ENCODE measurements around the gene VPS13A. TPM values are rescaled to one million over a fixed set of nuclear protein-coding genes. Genes with fewer than 3 reads are reported as not detected.
A peak's percentile ranks its signal among the peaks of the same experiment; 100 is the strongest.

VPS13A gene
- total and polyA plus RNA-seq, 4 donors, result 3.7 to 58.3 (median 19.7) TPM

- no peak overlapping the region for H3K27ac ChIP-seq (ENCODE audit: low read depth in 1 of 2, low read length in 1 of 2)
- H3K36me3 ChIP-seq (ENCODE audit: control insufficient read depth in 4 of 4, insufficient read depth in 4 of 4, low read length in 4 of 4), result no peaks in the 10 kb centered on the region
- TF ChIP-seq CTCF (IDR thresholded peaks at IDR 0.05; ENCODE audit: control extremely low read depth, extremely low read depth), result no peak
- peaks cover 0 to 12% (median 0%) of the 10 kb centered on the region in 5 donors for H3K4me1 ChIP-seq (ENCODE audit: control insufficient read depth in 5 of 5, insufficient read depth in 5 of 5, low read length in 5 of 5)
- no peak for DNase-seq
- H3K27me3 ChIP-seq (ENCODE audit: control insufficient read depth in 3 of 3, insufficient read depth in 3 of 3, low read length in 2 of 3), result no peaks in the 10 kb centered on the region
- 94 to 98% methylated on average over 2 of the region's 2 CpGs for WGBS, 2 donors
- no peaks in the 10 kb centered on the region for H3K9me3 ChIP-seq (ENCODE audit: control insufficient read depth in 4 of 4, insufficient read depth in 3 of 4, low read length in 3 of 4)
- H3K4me3 ChIP-seq, result no peak overlapping the region
- ATAC-seq (ENCODE audit: insufficient read depth, low FRiP score), result no peak
- no peak overlapping the region for H3K9ac ChIP-seq (ENCODE audit: insufficient read depth in 1 of 2, low read length in 2 of 2)
These were observed 6.2 kb upstream of the VPS13A start for GRCh38 chr9:77170991-77171699.

- no peak overlapping the region for H3K9ac ChIP-seq (ENCODE audit: insufficient read depth in 1 of 2, low read length in 2 of 2)
- TF ChIP-seq CTCF (IDR thresholded peaks at IDR 0.05; ENCODE audit: control extremely low read depth, extremely low read depth), result no peak
- no peak for ATAC-seq (ENCODE audit: insufficient read depth, low FRiP score)
- no peaks in the 10 kb centered on the region for H3K36me3 ChIP-seq (ENCODE audit: control insufficient read depth in 4 of 4, insufficient read depth in 4 of 4, low read length in 4 of 4)
- H3K27me3 ChIP-seq (ENCODE audit: control insufficient read depth in 3 of 3, insufficient read depth in 3 of 3, low read length in 2 of 3), result no peaks in the 10 kb centered on the region
- DNase-seq, result no peak
- H3K27ac ChIP-seq (ENCODE audit: low read depth in 1 of 2, low read length in 1 of 2), result no peak overlapping the region
- no peak overlapping the region for H3K4me3 ChIP-seq
- 73 to 78% methylated on average over 2 of the region's 2 CpGs for WGBS, 2 donors
- no peaks in the 10 kb centered on the region for H3K9me3 ChIP-seq (ENCODE audit: control insufficient read depth in 4 of 4, insufficient read depth in 3 of 4, low read length in 3 of 4)
- peaks cover 0 to 13% (median 5%) of the 10 kb centered on the region in 5 donors for H3K4me1 ChIP-seq (ENCODE audit: control insufficient read depth in 5 of 5, insufficient read depth in 5 of 5, low read length in 5 of 5)
These were observed 2.2 kb upstream of the VPS13A start for GRCh38 chr9:77175151-77175550.

- H3K4me3 ChIP-seq, result no peak overlapping the region
These were observed 1.2 kb upstream of the VPS13A start for GRCh38 chr9:77176106-77176505.

More at GRCh38 chr9:77176106-77176505, 1.2 kb upstream of the VPS13A start:
- ATAC-seq (ENCODE audit: insufficient read depth, low FRiP score), result no peak
- H3K27me3 ChIP-seq (ENCODE audit: control insufficient read depth in 3 of 3, insufficient read depth in 3 of 3, low read length in 2 of 3), result no peaks in the 10 kb centered on the region
- WGBS, 2 donors, result 56 to 70% methylated on average over 4 of the region's 4 CpGs
- H3K36me3 ChIP-seq (ENCODE audit: control insufficient read depth in 4 of 4, insufficient read depth in 4 of 4, low read length in 4 of 4), result no peaks in the 10 kb centered on the region
- no peak for TF ChIP-seq CTCF (IDR thresholded peaks at IDR 0.05; ENCODE audit: control extremely low read depth, extremely low read depth)
- no peaks in the 10 kb centered on the region for H3K9me3 ChIP-seq (ENCODE audit: control insufficient read depth in 4 of 4, insufficient read depth in 3 of 4, low read length in 3 of 4)
- H3K9ac ChIP-seq (ENCODE audit: insufficient read depth in 1 of 2, low read length in 2 of 2), result no peak overlapping the region
- peaks cover 0 to 13% (median 5%) of the 10 kb centered on the region in 5 donors for H3K4me1 ChIP-seq (ENCODE audit: control insufficient read depth in 5 of 5, insufficient read depth in 5 of 5, low read length in 5 of 5)
- DNase-seq, result no peak
- peak overlapping the region in 1 of 2 donors; percentile 24 for H3K27ac ChIP-seq (ENCODE audit: low read depth in 1 of 2, low read length in 1 of 2)

Data from lung (tissue), 12 donors.